ENCODE data around the gene MKX. TPM values are rescaled to one million over a fixed set of nuclear protein-coding genes. Genes with fewer than 3 reads are reported as not detected.

Gene MKX
- polyA plus RNA-seq, 2 of the 4 experiments (the other 2 are of a cell fraction): 0.03 TPM; not detected in 1

DNA sequence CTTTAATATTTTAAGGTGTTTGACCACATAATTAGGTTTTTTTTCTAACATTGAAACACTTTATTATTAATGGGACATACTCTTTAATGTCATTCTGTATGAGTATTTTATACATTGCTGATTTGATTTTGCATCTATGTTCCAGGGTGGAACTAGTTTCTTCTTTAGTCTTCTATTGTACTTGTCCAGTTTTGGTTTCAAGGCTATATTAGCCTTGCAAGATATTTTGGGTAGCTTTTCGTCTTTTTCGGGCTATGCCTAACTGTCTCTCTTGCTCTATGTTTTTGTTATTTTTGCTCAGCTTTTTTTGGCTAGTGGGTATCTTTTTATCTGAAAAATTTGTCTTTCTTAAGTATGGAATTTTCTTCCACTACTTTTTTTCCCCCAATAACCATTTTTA is 38.7 kb upstream of the MKX start:
- Histone ChIP-seq H3K4me2 (no peak overlapping the region), H3K4me3 (no peak overlapping the region), H3K4me1 (no peaks in the 10 kb centered on the region), H3K27ac (no peak overlapping the region), H3K9me3 (no peaks in the 10 kb centered on the region)
- DNase-seq (ENCODE audit: low read depth in 1 of 2, low spot score in 1 of 2) (no peak), FAIRE-seq (no peak), ATAC-seq (no peak)
- POLR2A ChIA-PET: no interaction called here
- CTCF ChIA-PET: interaction anchor here (1.0 to 1.6 kb wide), 2 partner anchors 20 to 367 kb away, joined by 3 to 4 read pairs; no protein-coding TSS in a partner anchor
- TF ChIP-seq USF2 (IDR thresholded peaks at IDR 0.05) (no peak), MAFK (IDR thresholded peaks at IDR 0.05; ENCODE audit: partially characterized antibody) (no peak), HOXB13 (CRISPR knock-in tag; IDR thresholded peaks at IDR 0.05; ENCODE audit: low read depth) (no peak), RCOR1 (IDR thresholded peaks at IDR 0.05; ENCODE audit: low read depth, low read length) (no peak), MYC (IDR thresholded peaks at IDR 0.05; ENCODE audit: borderline replicate concordance, low read length) (no peak), EP300 (IDR thresholded peaks at IDR 0.05) (no peak), KDM1A (IDR thresholded peaks at IDR 0.05; ENCODE audit: low read depth) (no peak), ZC3H11A (IDR thresholded peaks at IDR 0.05) (no peak)
- TF ChIP-seq, protein P1, sequence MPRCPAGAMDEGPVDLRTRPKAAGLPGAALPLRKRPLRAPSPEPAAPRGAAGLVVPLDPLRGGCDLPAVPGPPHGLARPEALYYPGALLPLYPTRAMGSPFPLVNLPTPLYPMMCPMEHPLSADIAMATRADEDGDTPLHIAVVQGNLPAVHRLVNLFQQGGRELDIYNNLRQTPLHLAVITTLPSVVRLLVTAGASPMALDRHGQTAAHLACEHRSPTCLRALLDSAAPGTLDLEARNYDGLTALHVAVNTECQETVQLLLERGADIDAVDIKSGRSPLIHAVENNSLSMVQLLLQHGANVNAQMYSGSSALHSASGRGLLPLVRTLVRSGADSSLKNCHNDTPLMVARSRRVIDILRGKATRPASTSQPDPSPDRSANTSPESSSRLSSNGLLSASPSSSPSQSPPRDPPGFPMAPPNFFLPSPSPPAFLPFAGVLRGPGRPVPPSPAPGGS (IDR thresholded peaks at IDR 0.05): no peak
- TF ChIP-seq, protein P2, sequence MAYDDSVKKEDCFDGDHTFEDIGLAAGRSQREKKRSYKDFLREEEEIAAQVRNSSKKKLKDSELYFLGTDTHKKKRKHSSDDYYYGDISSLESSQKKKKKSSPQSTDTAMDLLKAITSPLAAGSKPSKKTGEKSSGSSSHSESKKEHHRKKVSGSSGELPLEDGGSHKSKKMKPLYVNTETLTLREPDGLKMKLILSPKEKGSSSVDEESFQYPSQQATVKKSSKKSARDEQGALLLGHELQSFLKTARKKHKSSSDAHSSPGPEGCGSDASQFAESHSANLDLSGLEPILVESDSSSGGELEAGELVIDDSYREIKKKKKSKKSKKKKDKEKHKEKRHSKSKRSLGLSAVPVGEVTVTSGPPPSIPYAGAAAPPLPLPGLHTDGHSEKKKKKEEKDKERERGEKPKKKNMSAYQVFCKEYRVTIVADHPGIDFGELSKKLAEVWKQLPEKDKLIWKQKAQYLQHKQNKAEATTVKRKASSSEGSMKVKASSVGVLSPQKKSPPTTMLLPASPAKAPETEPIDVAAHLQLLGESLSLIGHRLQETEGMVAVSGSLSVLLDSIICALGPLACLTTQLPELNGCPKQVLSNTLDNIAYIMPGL (CRISPR knock-in tag; IDR thresholded peaks at IDR 0.05; ENCODE audit: borderline replicate concordance): no peak
- TF ChIP-seq, protein P3, sequence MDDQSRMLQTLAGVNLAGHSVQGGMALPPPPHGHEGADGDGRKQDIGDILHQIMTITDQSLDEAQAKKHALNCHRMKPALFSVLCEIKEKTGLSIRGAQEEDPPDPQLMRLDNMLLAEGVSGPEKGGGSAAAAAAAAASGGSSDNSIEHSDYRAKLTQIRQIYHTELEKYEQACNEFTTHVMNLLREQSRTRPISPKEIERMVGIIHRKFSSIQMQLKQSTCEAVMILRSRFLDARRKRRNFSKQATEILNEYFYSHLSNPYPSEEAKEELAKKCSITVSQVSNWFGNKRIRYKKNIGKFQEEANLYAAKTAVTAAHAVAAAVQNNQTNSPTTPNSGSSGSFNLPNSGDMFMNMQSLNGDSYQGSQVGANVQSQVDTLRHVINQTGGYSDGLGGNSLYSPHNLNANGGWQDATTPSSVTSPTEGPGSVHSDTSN (IDR thresholded peaks at IDR 0.05): no peak
- 1% methylated on average over 2 of the region's 2 CpGs for WGBS (ENCODE audit: missing lambda C conversion rate)

DNA sequence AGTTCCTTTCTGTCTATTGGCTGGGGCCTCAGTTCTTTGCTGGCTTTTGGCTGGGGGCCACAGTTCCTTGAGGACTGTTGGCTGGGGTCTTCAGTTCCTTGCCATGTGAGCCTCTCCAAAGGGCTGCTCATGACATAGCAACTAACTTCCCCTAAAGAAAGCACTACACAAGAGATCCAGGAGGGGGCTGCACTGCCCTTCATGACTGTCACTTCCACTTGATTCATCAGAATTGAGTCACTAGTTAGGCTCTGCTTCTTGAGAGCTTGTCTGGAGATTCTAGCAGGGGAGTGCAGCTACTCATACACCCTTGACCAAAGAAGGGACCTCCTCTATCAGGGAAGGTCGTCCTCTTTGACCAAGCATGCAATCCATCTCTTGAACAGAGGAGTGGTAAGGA is 38.0 kb upstream of the MKX start:
- no peak for FAIRE-seq
- WGBS (ENCODE audit: missing lambda C conversion rate): 0% methylated on average over 1 of the region's 1 CpG
- peak; percentile 3 to 24 for DNase-seq (ENCODE audit: low read depth in 1 of 2, low spot score in 1 of 2)
- Histone ChIP-seq H3K27ac (no peak overlapping the region), H3K4me2 (no peak overlapping the region), H3K4me3 (no peak overlapping the region), H3K9me3 (no peaks in the 10 kb centered on the region), H3K4me1 (no peaks in the 10 kb centered on the region)
- TF ChIP-seq CEBPB (IDR thresholded peaks at IDR 0.05): no peak
- TF ChIP-seq RAD21 (conservative IDR thresholded peaks at IDR 0.05 in 1 of 2, IDR thresholded peaks at IDR 0.05 in 1 of 2): peak in 1 of 2 experiments; percentile 32; a peak in 1 of 5 replicates
- ChIA-PET POLR2A (no interaction called here), CTCF (interaction anchor here (1.0 to 1.6 kb wide), 2 partner anchors 21 to 367 kb away, joined by 3 to 4 read pairs; no protein-coding TSS in a partner anchor)
- peak; percentile 66 to 77 for ATAC-seq

DNA sequence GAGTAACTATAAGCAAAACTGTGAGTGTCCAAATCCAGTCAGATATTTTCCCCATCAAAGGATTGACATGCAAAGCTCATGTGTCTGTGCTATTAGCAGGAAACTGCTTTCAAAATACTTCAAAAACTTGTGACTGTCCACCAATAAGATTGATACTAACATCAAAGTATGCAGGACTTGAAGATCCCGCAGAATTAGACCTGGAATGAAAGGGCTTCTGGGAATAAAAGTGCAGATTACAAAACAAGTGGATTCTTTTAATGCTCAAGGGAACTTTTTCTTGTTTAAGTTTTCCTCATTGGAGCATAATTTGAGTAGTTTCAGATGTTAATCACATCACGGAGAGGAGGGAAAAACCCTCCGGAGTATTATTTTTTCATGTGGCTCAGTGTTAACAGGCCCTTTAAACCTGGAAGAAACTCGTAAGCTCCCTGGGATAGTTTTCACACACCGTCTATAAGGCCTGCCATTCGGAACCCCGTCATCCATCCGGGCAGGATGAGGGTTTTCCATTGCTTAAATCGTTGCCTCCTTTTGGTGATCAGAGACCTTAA is 33.9 kb upstream of the MKX start:
- 16% methylated on average over 9 of the region's 9 CpGs for WGBS (ENCODE audit: missing lambda C conversion rate)
- FAIRE-seq (no peak), ATAC-seq (no peak), DNase-seq (ENCODE audit: low read depth in 1 of 2, low spot score in 1 of 2) (no peak)
- no peak overlapping the region for H3K4me2 ChIP-seq
- no peak overlapping the region for H3K27ac ChIP-seq
- TF ChIP-seq TFCP2L1 (CRISPR knock-in tag; IDR thresholded peaks at IDR 0.05) (no peak), CHD2 (IDR thresholded peaks at IDR 0.05; ENCODE audit: low read length, partially characterized antibody) (no peak), ZSCAN20 (CRISPR knock-in tag; IDR thresholded peaks at IDR 0.05) (no peak), SMC3 (IDR thresholded peaks at IDR 0.05) (no peak)
- TF ChIP-seq, protein P2 (CRISPR knock-in tag; IDR thresholded peaks at IDR 0.05; ENCODE audit: borderline replicate concordance): no peak
- H3K4me1 ChIP-seq: no peaks in the 10 kb centered on the region
- POLR2A ChIA-PET: no interaction called here
- H3K9me3 ChIP-seq: no peaks in the 10 kb centered on the region
- H3K4me3 ChIP-seq: no peak overlapping the region
- CTCF ChIA-PET: no interaction called here
